GM12892 (cell line): Measurements from ENCODE around the gene USP8. TPM values are rescaled to one million over a fixed set of nuclear protein-coding genes. Genes with fewer than 3 reads are reported as not detected.
"Not testable (repeated sequence)": the region's sequence is repeated elsewhere in the genome, so short reads cannot be mapped to it uniquely, and the experiment has no call there.

ENCODE experiments used
- DNase-seq: peaks from one replicate; pipeline ENCODE4 v3.0.0; 2011; ENCODE audit not compliant: insufficient read length
- FAIRE-seq: peaks from 2 replicates; lab custom pipeline; 2011; peaks lifted over from hg19 to GRCh38; lab: Jason Lieb, UNC
- POLR2A ChIP-seq: IDR thresholded peaks from 2 replicates; pipeline ENCODE4 v1.6.1; 2011; ENCODE audit warnings: low read depth, low read length, control low read depth
- POLR2AphosphoS5 ChIP-seq: IDR thresholded peaks from 2 replicates; pipeline ENCODE4 v1.6.1; 2011; ENCODE audit warnings: low read depth, low read length, control low read depth
- TAF1 ChIP-seq: IDR thresholded peaks from 2 replicates; pipeline ENCODE4 v1.6.1; 2011; ENCODE audit warnings: low read depth, mild to moderate bottlenecking, control low read depth, low read length, borderline replicate concordance
- polyA plus RNA-seq: library from polyadenylated mRNA; unstranded; fragments of >200 nt; gene quantifications from one replicate; pipeline ENCODE4 v1.2.1, GENCODE V29; 2012; ENCODE audit warnings: missing spikeins, inconsistent platforms; ENCODE audit not compliant: missing spikeins

The USP8 gene
- polyA plus RNA-seq = 31.4 TPM

DNA sequence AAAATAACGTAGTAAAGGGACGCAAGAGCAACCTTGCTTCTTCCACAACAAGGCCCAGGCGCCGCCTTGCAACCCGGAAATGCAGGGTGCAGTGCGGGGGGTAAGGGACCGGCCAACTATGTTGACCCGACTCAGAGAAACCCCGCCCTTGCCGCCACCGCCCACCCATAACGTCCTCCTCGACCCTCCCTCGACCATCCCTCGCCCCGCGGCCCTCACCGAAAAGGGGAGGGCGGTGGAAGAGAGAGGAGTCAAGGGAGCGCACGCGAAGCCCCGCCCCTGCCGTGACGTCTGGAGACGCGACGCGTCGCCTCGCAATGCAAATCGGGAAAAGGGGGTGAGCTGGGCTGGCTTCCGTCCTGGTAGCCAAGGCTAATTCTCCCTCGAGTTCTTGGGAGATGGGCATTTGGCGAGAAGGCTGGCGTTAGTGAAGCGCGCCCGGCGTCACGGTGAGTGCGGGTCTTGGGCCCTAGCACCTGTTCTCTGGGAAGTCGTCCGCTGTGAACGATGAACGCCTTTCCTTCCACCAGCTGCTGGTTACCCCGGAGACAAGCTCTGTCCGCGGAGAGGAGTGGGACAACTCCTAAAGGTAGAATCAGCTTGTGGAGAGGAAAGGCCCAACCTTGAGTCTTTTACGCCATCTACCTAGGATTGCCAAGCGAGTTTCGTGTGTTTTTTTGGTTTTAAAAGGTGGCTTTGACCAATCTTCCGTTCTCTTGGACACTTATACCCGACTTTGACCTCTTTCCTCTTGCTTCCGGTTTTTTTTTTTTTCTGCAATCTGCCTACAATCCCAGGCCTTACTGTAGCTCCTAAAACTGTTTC lies at the start of gene USP8:
Gene USP8 (plus strand): TSS at position 340 of the 825 bp plus-strand sequence. CDS start 14,669 bp downstream, outside the sequence.
- TF ChIP-seq TAF1 (peak; percentile 8; the same call in 1 of the 2 replicates), POLR2A (peak; percentile 93), POLR2AphosphoS5 (peak; percentile 96)
- peak; percentile 99 for FAIRE-seq
- DNase-seq = peak; percentile 70

DNA sequence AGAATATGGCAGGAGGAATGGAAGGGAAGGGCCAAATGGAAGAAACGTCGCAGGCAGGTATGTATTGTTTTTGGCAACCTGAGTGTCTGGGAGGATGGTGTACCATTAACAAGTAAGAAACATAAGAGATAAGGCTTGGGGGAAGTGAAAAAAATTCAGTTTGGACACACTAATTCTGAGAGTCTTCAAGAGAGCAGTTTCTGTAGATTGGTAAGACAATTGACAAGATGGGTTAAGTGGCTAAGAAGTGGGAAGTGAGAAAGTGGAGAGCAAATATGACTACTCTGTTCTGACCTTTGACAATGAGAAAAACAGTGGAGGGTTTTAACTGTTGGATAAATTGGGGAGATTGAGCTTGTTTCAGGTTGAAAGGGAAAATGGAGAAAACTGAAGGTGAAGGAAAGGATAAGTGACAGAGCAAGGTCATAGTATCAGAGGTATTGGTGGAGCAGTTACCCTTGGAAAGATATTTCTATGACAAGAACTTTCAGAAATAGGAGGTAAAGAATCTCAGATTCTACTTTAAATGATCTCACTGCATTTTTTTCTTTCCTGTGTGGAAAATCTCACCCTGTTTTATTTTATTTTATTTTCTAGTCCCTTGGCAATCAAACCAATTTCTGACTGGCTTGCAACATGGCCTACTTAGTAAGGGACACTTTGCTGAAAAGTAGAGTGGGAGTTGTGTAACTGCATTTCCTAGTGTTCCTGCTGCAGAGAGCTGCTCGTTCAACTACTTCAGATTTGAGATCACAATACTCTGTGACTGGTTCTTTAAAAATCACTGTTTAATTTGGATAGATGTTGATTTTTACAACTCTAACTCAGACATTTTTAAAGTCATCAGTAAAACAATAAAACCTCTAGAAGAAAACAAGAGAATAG lies 46.1 kb upstream of the USP8 start:
- TF ChIP-seq POLR2A (no peak), POLR2AphosphoS5 (no peak), TAF1 (no peak)
- DNase-seq (peak; percentile 49), FAIRE-seq (peak; percentile 91)

DNA sequence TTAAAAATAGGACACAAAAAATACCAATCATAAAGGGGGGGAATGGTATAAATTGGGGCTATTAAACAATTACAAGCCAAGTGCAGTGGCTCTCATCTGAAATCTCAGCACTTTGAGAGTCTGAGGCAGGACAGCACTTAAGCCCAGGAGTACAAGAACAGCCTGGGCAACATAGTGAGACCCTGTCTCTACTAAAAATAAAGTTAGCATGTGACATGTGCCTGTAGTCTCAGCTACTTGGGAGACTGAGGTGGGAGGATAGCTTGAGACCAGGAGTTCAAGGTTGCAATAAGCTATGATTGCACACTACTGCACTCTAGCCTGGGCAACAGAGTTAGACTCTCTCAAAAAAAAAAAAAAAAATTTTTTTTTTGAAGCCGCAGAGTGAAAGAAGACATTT lies 45.4 kb upstream of the USP8 start:
- no peak for DNase-seq

DNA sequence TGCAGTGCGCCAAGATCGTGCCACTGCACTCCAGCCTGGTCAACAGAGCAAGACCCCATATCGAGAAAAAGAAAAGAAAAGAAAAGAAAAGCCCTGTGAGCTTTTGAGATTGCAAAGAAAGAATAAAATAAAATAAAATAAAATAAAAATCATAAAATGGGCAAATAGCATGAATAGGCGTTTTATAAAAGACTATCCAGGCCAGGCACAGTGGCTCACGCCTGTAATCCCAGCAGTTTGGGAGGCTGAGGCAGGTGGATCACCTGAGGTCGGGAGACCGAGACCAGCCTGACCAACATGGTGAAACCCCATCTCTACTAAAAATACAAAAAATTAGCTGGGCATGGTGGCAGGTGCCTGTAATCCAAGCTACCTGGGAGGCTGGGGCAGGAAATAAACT lies 44.8 kb upstream of the USP8 start:
- not testable (repeated sequence) for DNase-seq, FAIRE-seq

More for the DNA sequence above, 45.4 kb upstream of the USP8 start:
- FAIRE-seq = no peak
- no peak for TF ChIP-seq POLR2A
- no peak for TF ChIP-seq TAF1
- no peak for TF ChIP-seq POLR2AphosphoS5

DNA sequence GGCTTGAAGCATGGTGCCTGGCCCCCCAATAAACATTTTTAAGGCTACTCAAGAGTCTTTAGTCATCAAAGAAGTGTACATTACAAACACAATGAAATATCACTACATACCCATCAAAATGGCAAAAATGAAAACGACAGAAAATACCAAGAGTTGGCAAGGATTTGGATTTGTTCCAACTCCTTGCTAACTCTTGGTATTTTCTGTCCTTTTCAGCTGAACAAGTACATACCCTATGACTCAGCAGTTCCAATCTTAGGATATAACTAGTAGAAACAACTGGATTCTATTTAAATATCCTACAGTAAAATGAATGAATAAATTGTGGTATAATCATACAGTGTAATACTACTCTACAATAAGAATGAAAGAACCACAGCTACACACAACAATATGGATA lies 44.1 kb upstream of the USP8 start:
- FAIRE-seq (no peak), DNase-seq (no peak)
- TF ChIP-seq POLR2A = no peak
- no peak for TF ChIP-seq TAF1
- TF ChIP-seq POLR2AphosphoS5 = no peak

DNA sequence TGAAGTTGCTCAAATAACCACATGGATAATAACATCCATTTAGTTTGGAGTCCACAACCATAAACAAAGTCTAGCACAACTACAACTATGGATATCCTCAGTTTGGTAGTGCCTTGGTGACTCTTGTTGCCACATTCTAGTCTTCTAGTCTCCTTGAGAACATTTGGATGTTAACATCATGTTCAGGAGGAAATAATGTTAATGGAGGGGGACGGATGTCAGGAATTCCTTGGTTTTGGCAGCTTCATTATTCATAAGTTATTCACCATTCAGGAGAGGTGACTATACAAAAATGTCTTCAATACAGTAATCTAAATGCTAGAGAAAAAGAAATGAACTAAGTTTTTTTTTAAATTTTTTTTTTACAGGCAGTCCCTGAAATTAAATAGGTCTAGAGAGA lies 42.8 kb upstream of the USP8 start:
- no peak for TF ChIP-seq POLR2A
- no peak for TF ChIP-seq POLR2AphosphoS5
- TF ChIP-seq TAF1 = no peak
- FAIRE-seq = no peak
- DNase-seq = no peak

DNA sequence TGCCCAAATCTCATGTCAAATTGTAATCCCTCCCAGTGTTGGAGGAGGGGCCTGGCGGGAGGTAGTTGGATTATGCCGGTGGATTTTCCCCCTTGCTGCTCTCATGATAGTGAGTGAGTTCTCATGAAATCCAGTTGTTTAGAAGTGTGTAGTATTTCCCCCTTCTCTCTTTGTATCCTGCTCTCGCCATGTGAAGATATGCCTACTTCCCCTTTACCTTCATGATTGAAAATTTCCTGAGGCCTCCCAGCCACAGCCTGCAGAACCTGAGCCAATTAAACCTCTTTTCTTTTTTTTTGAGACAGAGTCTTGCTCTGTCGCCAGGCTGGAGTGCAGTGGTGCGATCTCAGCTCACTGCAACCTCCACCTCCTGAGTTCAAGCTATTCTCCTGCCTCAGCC lies 41.8 kb upstream of the USP8 start:
- not testable (repeated sequence) for DNase-seq, FAIRE-seq

DNA sequence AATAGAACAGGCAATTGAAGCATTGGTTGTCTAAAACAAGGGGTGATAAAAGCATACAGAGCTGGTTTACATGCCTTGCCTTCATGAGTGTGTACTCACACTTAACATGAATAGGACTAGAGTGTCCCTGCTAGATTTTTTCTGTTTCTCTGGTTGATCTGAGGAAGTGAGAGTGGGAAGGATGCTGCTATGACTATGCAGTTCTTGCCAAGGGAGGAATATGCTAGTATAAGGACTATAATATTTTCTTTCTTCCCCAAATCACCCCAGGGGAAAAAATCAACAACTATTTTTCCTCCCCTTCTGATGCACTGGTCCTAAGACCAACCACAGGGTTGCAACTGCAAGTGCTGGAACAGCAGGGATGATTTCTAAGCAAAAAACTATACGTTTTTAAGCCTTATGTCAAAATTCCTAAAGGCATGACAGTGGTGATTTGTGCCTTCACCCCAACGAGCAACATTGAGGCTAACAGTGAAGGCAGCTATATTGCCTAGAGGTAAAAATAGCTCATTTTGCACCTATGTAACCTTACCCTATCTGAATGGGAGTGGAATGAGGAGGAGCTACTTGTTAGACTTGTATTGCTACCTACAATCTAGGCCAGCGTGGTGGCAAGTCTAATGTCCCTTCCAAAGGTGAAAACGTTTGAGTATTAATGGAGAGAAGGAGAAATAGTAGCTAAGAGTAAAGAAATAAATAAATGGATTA lies 33.5 kb upstream of the USP8 start:
- FAIRE-seq = no peak
- no peak for DNase-seq

DNA sequence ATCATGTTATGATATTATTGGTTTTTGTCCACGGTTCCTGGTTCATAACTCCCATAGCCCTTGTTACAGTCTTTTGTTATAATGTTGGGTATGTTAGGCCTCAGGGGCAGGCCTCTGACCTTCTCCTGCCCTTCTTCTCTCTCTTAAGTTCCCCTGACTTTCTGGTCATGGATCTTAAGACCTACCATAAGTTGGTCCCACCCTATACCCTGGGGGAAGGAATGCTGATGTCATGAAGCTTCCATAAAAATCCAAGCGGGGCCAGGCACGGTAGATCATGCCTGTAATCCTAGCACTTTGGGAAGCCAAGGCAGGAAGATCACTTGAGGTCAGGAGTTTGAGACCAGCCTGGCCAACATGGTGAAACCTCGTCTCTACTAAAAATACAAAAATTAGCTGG lies 32.6 kb upstream of the USP8 start:
- DNase-seq, FAIRE-seq: not testable (repeated sequence)

More for the DNA sequence above, 33.5 kb upstream of the USP8 start:
- TF ChIP-seq POLR2A = no peak
- no peak for TF ChIP-seq TAF1
- no peak for TF ChIP-seq POLR2AphosphoS5

DNA sequence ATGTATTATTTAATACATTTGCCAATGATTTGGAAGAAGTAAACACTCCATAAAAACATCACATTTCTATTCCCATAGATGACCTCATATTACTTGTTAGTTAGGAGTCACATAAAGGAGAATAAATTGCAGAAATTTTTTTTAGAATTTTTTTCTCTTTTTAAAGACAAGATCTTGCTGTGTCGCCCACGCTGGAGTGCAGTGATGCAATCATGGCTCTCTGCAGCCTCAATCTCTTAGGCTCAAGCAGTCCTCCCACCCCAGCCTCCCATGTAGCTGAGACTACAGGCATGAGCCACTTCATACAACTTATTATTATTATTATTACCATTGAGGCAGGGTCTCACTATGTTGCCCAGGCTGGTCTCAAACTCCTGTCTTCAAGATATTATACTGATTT lies 12.3 kb upstream of the USP8 start:
- FAIRE-seq = no peak
- no peak for DNase-seq
- TF ChIP-seq POLR2A (no peak), TAF1 (no peak), POLR2AphosphoS5 (no peak)

DNA sequence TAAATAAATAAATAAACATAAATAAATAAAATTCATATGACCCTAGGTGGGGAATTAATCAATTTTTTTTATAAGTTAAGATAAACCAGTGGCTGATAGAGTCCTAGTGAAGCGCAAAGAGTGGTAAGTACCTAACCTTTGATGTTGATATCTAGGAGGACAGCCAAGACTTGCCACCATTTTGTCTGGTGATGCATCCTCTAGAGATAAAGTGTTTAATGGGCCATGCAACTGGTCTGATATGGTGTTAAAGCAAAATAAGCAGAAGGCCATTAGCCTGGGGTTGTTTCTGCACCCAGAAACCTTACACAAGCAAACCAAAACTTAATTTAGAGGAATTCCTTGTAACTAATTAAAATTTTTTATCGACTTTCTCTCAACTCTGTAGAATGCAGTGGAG lies 9.6 kb upstream of the USP8 start:
- FAIRE-seq (no peak), DNase-seq (no peak)
- TF ChIP-seq POLR2AphosphoS5 (no peak), POLR2A (no peak), TAF1 (no peak)
